Ectodermal cell (in vitro differentiated cells): Measurements from ENCODE around the gene NCK1.

ENCODE experiments used
- H3K27ac ChIP-seq: 2 replicates; pipeline ENCODE4 v1.7.0; 2013; ENCODE audit warnings: mild to moderate bottlenecking, low read depth, low read length; ENCODE audit not compliant: insufficient read depth, poor library complexity, severe bottlenecking
- H3K27me3 ChIP-seq: 2 replicates; pipeline ENCODE4 v1.7.0; 2013; ENCODE audit warnings: mild to moderate bottlenecking, low read length; ENCODE audit not compliant: insufficient read depth, control insufficient read depth, poor library complexity, severe bottlenecking
- H3K36me3 ChIP-seq: one replicate; pipeline ENCODE4 v1.7.0; 2013; ENCODE audit warnings: low read length; ENCODE audit not compliant: control insufficient read depth, insufficient read depth
- H3K4me1 ChIP-seq: one replicate; pipeline ENCODE4 v1.7.0; 2013; ENCODE audit warnings: low read length; ENCODE audit not compliant: control insufficient read depth, insufficient read depth
- H3K4me3 ChIP-seq: 2 replicates; pipeline ENCODE4 v1.7.0; 2013; ENCODE audit warnings: low read depth, low read length, control low read depth; ENCODE audit not compliant: insufficient read depth
- H3K9me3 ChIP-seq: 2 replicates; pipeline ENCODE4 v1.7.0; 2013; ENCODE audit warnings: mild to moderate bottlenecking, low read length, moderate library complexity; ENCODE audit not compliant: control insufficient read depth
- WGBS, 2 experiments: methylation state at CpG; one replicate each; pipeline ENCODE4 v1.1.7; 2013; ENCODE audit warnings: missing lambda C conversion rate in 2 of 2; 5-methylcytosine and 5-hydroxymethylcytosine counted together

The NCK1 gene

DNA sequence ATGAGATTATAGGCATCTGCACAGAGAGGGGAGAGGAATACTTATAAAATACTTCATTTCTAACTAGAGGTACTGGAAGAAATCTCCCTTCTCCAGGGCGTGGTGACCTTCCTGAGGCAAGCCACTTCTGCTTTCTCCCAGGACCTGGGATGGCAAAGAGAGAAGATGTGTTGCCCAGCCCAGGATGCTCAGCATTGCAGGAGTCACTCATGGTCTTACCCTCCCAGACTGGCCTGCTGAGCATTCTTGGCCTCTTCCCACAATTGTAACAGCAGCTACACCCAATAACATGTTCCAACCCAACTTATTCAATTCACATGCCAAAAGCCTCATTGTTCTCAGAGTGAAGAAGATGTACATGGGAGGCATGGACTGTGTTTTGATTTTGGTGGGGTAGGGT, 133.6 kb downstream of the NCK1 start:
- Histone ChIP-seq H3K27me3 (no peaks in the 10 kb centered on the region), H3K36me3 (no peaks in the 10 kb centered on the region), H3K4me1 (no peaks in the 10 kb centered on the region), H3K4me3 (no peak overlapping the region), H3K9me3 (no peaks in the 10 kb centered on the region), H3K27ac (no peak overlapping the region)
- 95 to 100% methylated on average over 1 of the region's 1 CpG for WGBS, 2 experiments
